C4-2B (cell line): ENCODE results near the gene ZSWIM5.

Source experiments
- CTCF ChIP-seq: fragments of 450-650 bp; conservative IDR thresholded peaks from 2 replicates; pipeline ENCODE4 v1.5.1; 2017; ENCODE audit warnings: mild to moderate bottlenecking
- ZFX ChIP-seq: fragments of 450-650 bp; IDR thresholded peaks from 2 replicates; pipeline ENCODE4 v1.6.1; 2017

- no peak for TF ChIP-seq CTCF
- TF ChIP-seq ZFX, result no peak
Observed at GRCh38 chr1:45103534-45103933, 102.9 kb downstream of the ZSWIM5 start.
